Measurements from ENCODE around the gene MOCS2.
A peak's percentile ranks its signal among the peaks of the same experiment; 100 is the strongest.
"Not testable (repeated sequence)": the region's sequence is repeated elsewhere in the genome, so short reads cannot be mapped to it uniquely, and the experiment has no call there.

The MOCS2 gene

GRCh38 chr5:53114988-53115387 lies 5.4 kb upstream of the MOCS2 start:
- Histone ChIP-seq H3K27me3 (ENCODE audit: insufficient read depth, low read depth, severe bottlenecking) (no peaks in the 10 kb centered on the region), H3K9me3 (ENCODE audit: severe bottlenecking) (no peaks in the 10 kb centered on the region), H3K36me3 (no peaks in the 10 kb centered on the region), H3K27ac (no peak overlapping the region), H3K4me3 (ENCODE audit: low read depth, low read length) (no peak overlapping the region)
- no peak for DNase-seq
- TF ChIP-seq, protein P1, sequence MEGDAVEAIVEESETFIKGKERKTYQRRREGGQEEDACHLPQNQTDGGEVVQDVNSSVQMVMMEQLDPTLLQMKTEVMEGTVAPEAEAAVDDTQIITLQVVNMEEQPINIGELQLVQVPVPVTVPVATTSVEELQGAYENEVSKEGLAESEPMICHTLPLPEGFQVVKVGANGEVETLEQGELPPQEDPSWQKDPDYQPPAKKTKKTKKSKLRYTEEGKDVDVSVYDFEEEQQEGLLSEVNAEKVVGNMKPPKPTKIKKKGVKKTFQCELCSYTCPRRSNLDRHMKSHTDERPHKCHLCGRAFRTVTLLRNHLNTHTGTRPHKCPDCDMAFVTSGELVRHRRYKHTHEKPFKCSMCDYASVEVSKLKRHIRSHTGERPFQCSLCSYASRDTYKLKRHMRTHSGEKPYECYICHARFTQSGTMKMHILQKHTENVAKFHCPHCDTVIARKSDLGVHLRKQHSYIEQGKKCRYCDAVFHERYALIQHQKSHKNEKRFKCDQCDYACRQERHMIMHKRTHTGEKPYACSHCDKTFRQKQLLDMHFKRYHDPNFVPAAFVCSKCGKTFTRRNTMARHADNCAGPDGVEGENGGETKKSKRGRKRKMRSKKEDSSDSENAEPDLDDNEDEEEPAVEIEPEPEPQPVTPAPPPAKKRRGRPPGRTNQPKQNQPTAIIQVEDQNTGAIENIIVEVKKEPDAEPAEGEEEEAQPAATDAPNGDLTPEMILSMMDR (IDR thresholded peaks at IDR 0.05; ENCODE audit: low read depth, low read length), result 0 out of 2 replicates have a peak, but pooled peaks have one; percentile 7

DNA sequence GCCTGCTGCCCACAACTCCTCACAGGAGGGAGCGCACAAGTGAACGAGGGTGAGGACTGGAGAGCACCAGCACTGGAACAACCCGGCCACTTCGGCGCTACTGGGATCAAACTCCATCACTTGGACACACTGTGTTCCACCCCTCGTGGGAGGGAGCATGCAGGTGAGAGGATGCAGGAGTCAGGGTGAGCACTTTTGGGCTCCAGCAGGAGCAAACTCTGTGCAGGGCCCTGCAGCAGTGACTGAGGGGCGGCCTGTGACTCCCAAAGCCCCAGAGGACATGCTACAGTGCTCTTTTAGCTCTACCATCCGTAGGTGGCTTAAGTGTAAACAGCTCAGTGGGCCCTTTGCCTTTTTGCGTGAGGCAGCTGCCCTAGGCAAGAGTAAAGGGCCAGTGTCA lies 4.4 kb upstream of the MOCS2 start:
- TF ChIP-seq, protein P1 (IDR thresholded peaks at IDR 0.05; ENCODE audit: low read depth, low read length), result no peak

GRCh38 chr5:53112909-53113308 lies 3.4 kb upstream of the MOCS2 start:
- H3K36me3 ChIP-seq, result no peaks in the 10 kb centered on the region
- no peak for DNase-seq
- no peaks in the 10 kb centered on the region for H3K9me3 ChIP-seq (ENCODE audit: severe bottlenecking)
- H3K27me3 ChIP-seq (ENCODE audit: insufficient read depth, low read depth, severe bottlenecking), result no peaks in the 10 kb centered on the region
- no peak overlapping the region for H3K4me3 ChIP-seq (ENCODE audit: low read depth, low read length)
- H3K27ac ChIP-seq, result no peak overlapping the region
- TF ChIP-seq, protein P1 (IDR thresholded peaks at IDR 0.05; ENCODE audit: low read depth, low read length), result no peak

More for the DNA sequence above, 4.4 kb upstream of the MOCS2 start:
- Histone ChIP-seq H3K36me3 (no peaks in the 10 kb centered on the region), H3K9me3 (ENCODE audit: severe bottlenecking) (no peaks in the 10 kb centered on the region), H3K4me3 (ENCODE audit: low read depth, low read length) (no peak overlapping the region), H3K27me3 (ENCODE audit: insufficient read depth, low read depth, severe bottlenecking) (no peaks in the 10 kb centered on the region), H3K27ac (no peak overlapping the region)
- DNase-seq, result no peak

DNA sequence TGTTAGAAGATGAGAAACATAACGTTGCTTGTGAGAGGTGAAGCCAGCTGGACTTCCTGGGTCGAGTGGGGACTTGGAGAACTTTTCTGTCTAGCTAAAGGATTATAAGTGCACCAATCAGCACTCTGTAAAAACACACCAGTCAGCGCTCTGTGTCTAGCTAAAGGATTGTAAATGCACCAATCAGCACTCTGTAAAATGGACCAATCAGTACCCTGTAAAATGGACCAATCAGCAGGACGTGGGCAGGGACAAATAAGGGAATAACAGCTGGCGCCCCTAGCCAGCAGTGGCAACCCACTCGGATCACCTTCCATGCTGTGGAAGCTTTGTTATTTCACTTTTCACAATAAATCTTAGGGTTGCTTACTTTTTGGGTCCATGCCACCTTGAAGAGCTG lies 2.8 kb upstream of the MOCS2 start:
- DNase-seq; H3K27ac ChIP-seq; H3K4me3 ChIP-seq (ENCODE audit: low read depth, low read length); H3K9me3 ChIP-seq (ENCODE audit: severe bottlenecking); H3K27me3 ChIP-seq (ENCODE audit: insufficient read depth, low read depth, severe bottlenecking); H3K36me3 ChIP-seq: not testable (repeated sequence)

DNA sequence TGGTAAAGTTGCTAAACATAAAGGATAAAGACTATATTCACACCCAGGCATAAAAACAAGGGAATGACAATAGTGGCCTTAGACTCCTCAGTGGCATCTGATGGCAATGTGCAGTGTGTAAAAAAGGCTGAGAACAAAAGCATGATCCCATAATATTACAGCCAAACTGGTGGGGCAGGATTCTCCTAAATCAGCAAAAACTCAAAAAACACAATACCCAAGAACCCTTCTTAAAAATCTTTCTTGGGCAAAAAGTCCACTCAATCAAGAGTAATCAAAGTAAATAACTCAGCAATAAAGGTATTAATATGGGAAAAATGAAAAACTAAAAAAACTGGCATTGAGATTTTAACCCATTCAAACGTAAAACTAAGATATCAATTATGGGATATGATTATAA lies 1.6 kb upstream of the MOCS2 start:
- TF ChIP-seq, protein P1 (IDR thresholded peaks at IDR 0.05; ENCODE audit: low read depth, low read length), result no peak
- Histone ChIP-seq H3K36me3 (peaks cover 7% of the 10 kb centered on the region), H3K9me3 (ENCODE audit: severe bottlenecking) (no peaks in the 10 kb centered on the region), H3K4me3 (ENCODE audit: low read depth, low read length) (no peak overlapping the region), H3K27ac (no peak overlapping the region), H3K27me3 (ENCODE audit: insufficient read depth, low read depth, severe bottlenecking) (no peaks in the 10 kb centered on the region)
- no peak for DNase-seq

GRCh38 chr5:53110156-53110555 lies 599 bp upstream of the MOCS2 start:
- H3K36me3 ChIP-seq, result peaks cover 7% of the 10 kb centered on the region
- H3K9me3 ChIP-seq (ENCODE audit: severe bottlenecking), result no peaks in the 10 kb centered on the region
- TF ChIP-seq, protein P1 (IDR thresholded peaks at IDR 0.05; ENCODE audit: low read depth, low read length), result no peak
- H3K27me3 ChIP-seq (ENCODE audit: insufficient read depth, low read depth, severe bottlenecking), result no peaks in the 10 kb centered on the region
- peak overlapping the region; percentile 79 for H3K27ac ChIP-seq
- H3K4me3 ChIP-seq (ENCODE audit: low read depth, low read length), result peak overlapping the region; percentile 89
- DNase-seq, result no peak

Measured in WERI-Rb-1 (cell line).